Measurements from ENCODE around the gene BRD3. TPM values are rescaled to one million over a fixed set of nuclear protein-coding genes. Genes with fewer than 3 reads are reported as not detected.

Gene BRD3
- polyA plus RNA-seq, 1 donor (not counting 4 experiments of a cell fraction or from before 2014, with no cell fraction given), result 3.3 TPM

- DNase-seq (ENCODE audit: low read depth, low spot score) (peak; percentile 11), FAIRE-seq (no peak)
- no peaks in the 10 kb centered on the region for H3K9me3 ChIP-seq (ENCODE audit: control insufficient read depth, low read depth, low read length)
- no peak overlapping the region for H3K4me2 ChIP-seq (ENCODE audit: control insufficient read depth, extremely low read depth, insufficient read depth, low read depth, low read length)
- TF ChIP-seq EZH2 (IDR thresholded peaks at IDR 0.05; ENCODE audit: low read length) (no peak), CTCF (optimal IDR thresholded peaks at IDR 0.05 in 1 of 3, IDR thresholded peaks at IDR 0.05 in 1 of 3, conservative IDR thresholded peaks at IDR 0.05 in 1 of 3; ENCODE audit: extremely low read depth in 1 of 3, insufficient read depth in 2 of 3, low read length in 3 of 3) (no peak)
- dilution Hi-C loops (cut with MboI; ENCODE audit: extremely low pct_ligation_motif_present, low sequenced_read_pairs), result no loop called here
- H3K9ac ChIP-seq (ENCODE audit: control insufficient read depth, extremely low read depth, insufficient read depth, low read length), result no peak overlapping the region
- no peak overlapping the region for H3K27ac ChIP-seq (ENCODE audit: control insufficient read depth, insufficient read depth, low read length)
- H3K9me1 ChIP-seq (ENCODE audit: control insufficient read depth, extremely low read depth, insufficient read depth, low read length), result no peaks in the 10 kb centered on the region
- peak overlapping the region; percentile 15 for H2AFZ ChIP-seq (ENCODE audit: control insufficient read depth, low read length)
- H4K20me1 ChIP-seq (ENCODE audit: control insufficient read depth, extremely low read depth, insufficient read depth, low read length), result no peaks in the 10 kb centered on the region
- H3K27me3 ChIP-seq (ENCODE audit: control insufficient read depth, extremely low read depth, insufficient read depth, low read length), result peaks cover 5% of the 10 kb centered on the region
- H3K79me2 ChIP-seq (ENCODE audit: control insufficient read depth, insufficient read depth, low read length), result no peaks in the 10 kb centered on the region
- no peak overlapping the region for H3K4me3 ChIP-seq (ENCODE audit: control insufficient read depth in 2 of 3, extremely low read depth in 1 of 3, insufficient read depth in 2 of 3, low read depth in 1 of 3, low read length in 3 of 3)
- peaks cover 18% of the 10 kb centered on the region for H3K4me1 ChIP-seq (ENCODE audit: control insufficient read depth, extremely low read depth, insufficient read depth, low read length)
- H3K36me3 ChIP-seq (ENCODE audit: control insufficient read depth in 2 of 2, extremely low read depth in 1 of 2, insufficient read depth in 2 of 2, low read length in 2 of 2), result no peaks in the 10 kb centered on the region
Observed at GRCh38 chr9:134088063-134088725, 20.4 kb upstream of the BRD3 start.

- H3K9me1 ChIP-seq (ENCODE audit: control insufficient read depth, extremely low read depth, insufficient read depth, low read length), result no peaks in the 10 kb centered on the region
- H3K4me2 ChIP-seq (ENCODE audit: control insufficient read depth, extremely low read depth, insufficient read depth, low read depth, low read length), result no peak overlapping the region
- no peak overlapping the region for H3K27ac ChIP-seq (ENCODE audit: control insufficient read depth, insufficient read depth, low read length)
- no peaks in the 10 kb centered on the region for H3K36me3 ChIP-seq (ENCODE audit: control insufficient read depth in 2 of 2, extremely low read depth in 1 of 2, insufficient read depth in 2 of 2, low read length in 2 of 2)
- H3K9ac ChIP-seq (ENCODE audit: control insufficient read depth, extremely low read depth, insufficient read depth, low read length), result no peak overlapping the region
- dilution Hi-C loops (cut with MboI; ENCODE audit: extremely low pct_ligation_motif_present, low sequenced_read_pairs), result no loop called here
- H3K4me1 ChIP-seq (ENCODE audit: control insufficient read depth, extremely low read depth, insufficient read depth, low read length), result peaks cover 20% of the 10 kb centered on the region
- H3K79me2 ChIP-seq (ENCODE audit: control insufficient read depth, insufficient read depth, low read length), result no peaks in the 10 kb centered on the region
- H3K27me3 ChIP-seq (ENCODE audit: control insufficient read depth, extremely low read depth, insufficient read depth, low read length), result peaks cover 5% of the 10 kb centered on the region
- H4K20me1 ChIP-seq (ENCODE audit: control insufficient read depth, extremely low read depth, insufficient read depth, low read length), result no peaks in the 10 kb centered on the region
- TF ChIP-seq CTCF (optimal IDR thresholded peaks at IDR 0.05 in 1 of 3, IDR thresholded peaks at IDR 0.05 in 1 of 3, conservative IDR thresholded peaks at IDR 0.05 in 1 of 3; ENCODE audit: extremely low read depth in 1 of 3, insufficient read depth in 2 of 3, low read length in 3 of 3), result no peak
- TF ChIP-seq EZH2 (IDR thresholded peaks at IDR 0.05; ENCODE audit: low read length), result no peak
- DNase-seq (ENCODE audit: low read depth, low spot score) (no peak), FAIRE-seq (no peak)
- no peaks in the 10 kb centered on the region for H3K9me3 ChIP-seq (ENCODE audit: control insufficient read depth, low read depth, low read length)
- no peak overlapping the region for H2AFZ ChIP-seq (ENCODE audit: control insufficient read depth, low read length)
- no peak overlapping the region for H3K4me3 ChIP-seq (ENCODE audit: control insufficient read depth in 2 of 3, extremely low read depth in 1 of 3, insufficient read depth in 2 of 3, low read depth in 1 of 3, low read length in 3 of 3)
Observed at GRCh38 chr9:134085674-134086073, 17.8 kb upstream of the BRD3 start.
